Activated CD8-positive, alpha-beta memory T cell treated with anti-CD3 and anti-CD28 coated beads, Interleukin-2, amount 50 U/mL, for 48 hours (primary cell): ENCODE results near the gene CSNK1G1.
"Not testable (repeated sequence)": the region's sequence is repeated elsewhere in the genome, so short reads cannot be mapped to it uniquely, and the experiment has no call there.

Experiments used
- DNase-seq: peaks from one replicate; pipeline ENCODE4 v3.0.0-alpha.2; 2020

The CSNK1G1 gene

DNA sequence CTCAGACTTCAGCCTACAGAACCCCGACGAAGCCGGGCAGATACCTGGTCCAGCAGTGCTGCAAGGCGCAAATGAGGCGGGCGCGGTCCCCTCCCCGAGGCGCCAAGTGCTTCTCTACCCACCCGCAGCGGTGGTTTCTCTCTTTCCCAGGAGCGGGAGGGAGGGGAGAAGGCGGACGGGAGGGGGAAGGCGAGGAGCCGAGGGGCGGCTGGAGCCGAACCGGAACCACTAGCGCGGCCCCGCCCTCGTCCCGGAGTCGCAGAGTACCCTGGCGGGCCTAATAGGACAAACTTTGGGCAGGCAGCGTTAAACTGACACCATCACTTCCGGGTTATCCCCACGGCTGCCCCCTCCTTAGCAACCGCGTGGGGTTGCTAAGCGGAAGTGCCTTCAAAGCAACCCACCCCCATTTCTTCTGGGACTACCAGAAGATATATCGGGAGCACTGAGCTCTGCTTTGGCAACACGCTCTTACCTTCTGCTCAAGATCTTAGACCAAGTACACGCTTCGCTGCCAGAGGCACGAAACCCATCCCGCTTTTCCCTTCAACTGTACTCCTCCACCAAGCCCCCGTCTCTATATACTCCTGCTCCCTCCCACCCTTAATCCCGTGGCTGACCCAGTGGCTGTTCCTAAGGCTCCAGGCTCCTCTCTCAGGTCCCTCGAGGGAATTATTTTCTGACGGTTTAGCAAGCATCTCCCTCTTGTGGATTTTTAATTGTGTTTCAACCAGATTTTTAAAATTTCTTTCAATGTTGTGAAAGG is at the start of gene CSNK1G1:
Gene CSNK1G1, minus strand, starts transcription at position 230 of the 766 bp plus-strand sequence. CDS start 55,674 bp downstream, outside the sequence.
- peak; percentile 93 for DNase-seq

DNA sequence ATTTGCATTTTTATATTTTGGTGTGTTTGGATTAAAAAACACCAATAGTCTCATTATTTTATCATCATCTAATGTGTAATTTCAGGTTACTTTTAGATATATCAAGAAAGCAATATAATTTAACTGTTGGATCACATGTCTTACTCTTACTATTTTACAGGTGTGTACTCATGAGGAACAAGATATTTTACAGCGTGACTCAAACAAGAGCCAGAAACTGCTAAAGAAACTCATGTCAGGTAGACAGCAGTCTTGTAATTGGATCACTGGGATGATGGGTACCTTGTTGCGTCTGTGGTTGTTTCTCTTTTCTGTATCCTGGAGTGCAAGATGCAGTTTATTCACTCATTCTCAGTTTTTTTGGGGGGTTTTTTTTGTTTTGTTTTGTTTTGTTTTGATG is 44.6 kb upstream of the CSNK1G1 start:
- no peak for DNase-seq

DNA sequence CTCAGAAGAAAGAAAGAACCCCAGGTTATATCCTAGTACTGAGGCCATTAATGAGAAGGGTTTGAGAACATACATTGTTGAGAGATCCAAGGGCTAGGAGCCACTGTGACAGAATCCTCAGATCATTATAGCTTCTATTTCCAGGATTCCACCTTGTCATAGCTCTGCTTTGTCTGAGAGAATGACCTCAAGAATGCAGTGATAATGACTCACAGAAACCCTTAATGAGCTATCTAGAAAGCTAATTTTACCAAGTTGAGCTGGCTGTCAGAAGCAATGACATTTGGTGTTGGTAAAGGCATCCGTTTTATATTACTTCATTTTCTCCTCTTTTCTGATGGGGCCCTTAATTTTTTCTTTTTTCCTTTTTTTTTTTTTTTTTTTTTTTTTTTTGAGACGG is 42.6 kb upstream of the CSNK1G1 start:
- no peak for DNase-seq

DNA sequence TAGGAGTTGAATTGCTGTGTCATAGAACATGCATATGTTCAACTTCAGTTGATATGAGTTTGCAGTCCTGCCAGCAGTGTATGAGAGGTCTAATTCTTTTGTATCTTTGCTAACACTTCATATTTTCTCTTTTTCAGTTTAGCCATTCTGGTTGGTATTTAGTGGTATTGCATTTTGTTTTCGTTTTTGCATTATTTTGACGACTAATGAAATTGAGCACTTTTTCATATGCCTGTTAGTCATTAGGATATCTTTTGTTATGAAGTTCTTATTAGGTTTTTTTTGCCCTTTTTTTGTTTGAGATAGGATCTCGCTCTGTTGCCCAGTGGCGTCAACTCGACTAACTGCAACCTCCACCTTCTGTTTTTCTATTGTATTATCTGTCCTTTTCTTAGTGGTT is 40.8 kb upstream of the CSNK1G1 start:
- DNase-seq: no peak

DNA sequence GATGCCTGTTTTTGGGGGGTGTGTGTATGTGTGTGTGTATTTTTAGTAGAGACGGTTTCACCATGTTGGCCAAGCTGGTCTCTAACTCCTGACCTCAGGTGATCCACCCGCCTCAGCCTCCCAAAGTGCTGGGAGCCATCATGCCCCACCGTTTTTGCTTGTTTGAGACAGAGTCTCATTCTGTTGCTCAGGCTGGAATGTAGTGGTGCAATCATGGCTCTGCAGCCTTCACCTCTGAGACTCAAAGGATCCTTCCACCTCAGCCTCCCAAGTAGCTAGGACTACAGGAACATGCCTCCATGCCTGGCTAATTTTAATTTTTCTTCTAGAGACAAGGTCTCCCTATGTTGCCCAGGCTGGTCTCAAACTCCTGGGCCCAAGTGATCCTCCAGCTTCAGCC is 36.5 kb upstream of the CSNK1G1 start:
- not testable (repeated sequence) for DNase-seq

DNA sequence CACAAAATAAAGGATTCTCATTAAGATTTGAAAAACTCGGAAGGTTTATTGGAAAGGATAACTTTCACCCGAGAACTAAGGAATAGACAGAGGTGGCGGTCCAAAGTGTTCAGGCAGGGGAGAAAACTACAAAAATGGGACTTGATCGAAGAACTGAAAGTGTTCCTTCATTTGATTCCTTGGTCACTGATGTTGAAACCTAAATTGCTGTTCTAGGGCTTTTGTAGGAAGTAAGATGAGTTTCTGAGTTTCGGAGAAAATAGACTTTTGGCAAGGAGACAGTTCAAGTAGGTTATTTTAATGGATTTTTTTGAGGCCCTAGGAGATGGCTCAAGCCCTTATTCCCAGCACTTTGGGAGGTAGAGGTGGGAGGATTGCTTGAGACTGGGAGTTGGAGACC is 33.1 kb upstream of the CSNK1G1 start:
- no peak for DNase-seq

DNA sequence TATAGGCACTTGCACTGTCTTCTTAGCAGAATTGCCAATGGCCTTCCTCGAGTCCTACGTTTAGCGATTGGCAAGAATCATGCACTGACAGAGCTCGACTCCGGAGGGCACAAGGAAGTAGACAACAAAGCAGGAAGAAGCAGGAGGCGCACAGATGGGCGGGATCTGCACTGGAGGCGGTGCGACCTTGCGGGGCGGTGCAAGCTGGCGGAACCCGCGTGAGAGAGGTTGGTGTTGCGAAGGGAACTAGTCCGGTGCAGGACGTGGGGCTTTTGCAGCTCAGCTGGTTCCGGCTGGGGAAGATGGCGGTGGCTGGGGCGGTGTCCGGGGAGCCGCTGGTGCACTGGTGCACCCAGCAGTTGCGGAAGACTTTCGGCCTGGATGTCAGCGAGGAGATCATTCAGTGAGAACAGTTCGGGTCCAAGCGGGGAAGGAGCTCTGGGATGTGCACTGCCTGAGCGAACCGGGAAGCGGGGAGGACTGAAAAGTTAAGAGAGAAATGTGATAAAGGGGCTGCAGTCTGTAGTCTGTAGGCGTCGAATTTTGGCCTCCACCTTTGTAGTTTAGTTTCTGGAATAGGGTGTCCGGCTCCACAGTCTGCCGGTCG is 31.7 kb upstream of the CSNK1G1 start, which contains the start of gene TRIP4:
Gene TRIP4, plus strand, starts transcription at position 275 of the 607 bp plus-strand sequence. Its CDS starts 28 bp downstream, at position 303.
- peak; percentile 96 for DNase-seq

DNA sequence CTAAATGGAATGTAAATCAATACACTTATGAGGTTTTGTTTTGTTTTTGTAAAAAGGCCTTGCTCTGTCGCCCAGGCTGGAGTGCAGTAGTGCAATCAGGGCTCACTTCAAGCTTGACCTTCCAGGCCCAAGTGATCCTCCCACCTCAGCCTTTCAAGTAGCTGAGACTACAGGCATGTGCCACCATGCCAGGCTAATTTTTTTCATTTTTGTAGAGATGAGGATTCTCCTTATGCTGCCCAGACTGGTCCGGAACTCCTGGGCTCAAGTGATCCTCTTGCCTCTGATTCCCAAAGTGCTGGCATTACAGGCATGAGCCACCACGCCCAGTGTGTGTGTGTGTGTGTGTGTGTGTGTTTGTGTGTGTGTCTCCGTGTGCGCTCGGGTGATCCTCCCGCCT is 30.3 kb upstream of the CSNK1G1 start:
- no peak for DNase-seq

DNA sequence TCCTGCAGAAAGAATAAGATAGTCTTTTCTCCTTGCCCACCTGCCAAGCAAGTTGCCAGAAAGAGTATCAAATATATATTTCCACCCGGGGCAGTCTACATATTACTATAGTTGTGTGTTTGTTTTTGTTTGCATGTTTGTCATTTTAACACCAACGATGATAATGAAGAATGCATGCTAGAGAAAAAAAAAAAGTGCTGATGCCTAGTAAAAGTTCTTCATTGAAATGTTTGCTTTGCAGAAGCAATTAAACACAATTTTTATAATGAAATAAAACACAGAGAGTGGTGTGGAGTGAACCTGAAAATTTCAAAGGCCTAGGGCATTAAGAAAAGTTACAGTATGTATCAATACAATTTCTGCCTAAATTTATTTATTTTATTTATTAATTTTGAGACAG is 27.8 kb upstream of the CSNK1G1 start:
- DNase-seq: no peak

DNA sequence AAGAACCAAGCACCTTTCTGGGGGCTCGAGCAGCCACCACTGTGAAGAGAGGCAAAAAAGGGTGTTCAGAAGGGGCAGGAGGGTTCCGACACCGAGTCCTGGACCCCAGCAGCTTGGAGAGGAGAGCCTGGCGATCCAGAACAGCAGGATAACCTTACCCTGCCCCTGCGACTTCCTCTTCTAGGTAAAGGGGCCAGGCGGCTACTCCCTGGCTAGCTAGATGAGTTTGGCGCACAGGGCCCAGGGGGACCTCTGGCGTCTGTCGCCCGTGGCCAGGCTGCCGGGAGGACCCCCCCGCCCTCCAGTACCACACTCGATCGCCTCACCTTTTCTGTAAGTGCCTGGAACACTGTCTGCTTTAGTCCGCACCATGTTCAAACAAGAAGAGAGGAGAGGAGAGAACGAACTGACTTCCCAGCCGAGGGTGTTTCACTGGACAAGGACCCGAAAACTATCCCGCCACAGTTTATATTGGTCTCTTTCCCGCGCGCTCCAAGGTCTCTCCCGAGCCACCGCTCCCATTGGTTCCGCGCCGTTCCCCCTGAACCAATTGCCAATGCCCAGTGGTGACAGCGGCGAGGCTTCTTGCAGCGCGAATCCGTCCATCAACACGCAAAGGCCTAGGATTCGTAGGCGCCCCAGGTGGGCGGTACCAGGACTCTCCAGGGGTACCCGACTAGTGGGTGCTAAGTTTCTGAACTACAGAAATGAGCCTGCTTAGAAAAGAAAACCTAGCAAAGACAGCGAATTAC is 25.2 kb upstream of the CSNK1G1 start, which contains the start of gene PCLAF:
Gene PCLAF, minus strand, starts transcription at position 442 of the 752 bp plus-strand sequence. Its CDS starts 70 bp downstream, at position 372.
- DNase-seq: peak; percentile 95

DNA sequence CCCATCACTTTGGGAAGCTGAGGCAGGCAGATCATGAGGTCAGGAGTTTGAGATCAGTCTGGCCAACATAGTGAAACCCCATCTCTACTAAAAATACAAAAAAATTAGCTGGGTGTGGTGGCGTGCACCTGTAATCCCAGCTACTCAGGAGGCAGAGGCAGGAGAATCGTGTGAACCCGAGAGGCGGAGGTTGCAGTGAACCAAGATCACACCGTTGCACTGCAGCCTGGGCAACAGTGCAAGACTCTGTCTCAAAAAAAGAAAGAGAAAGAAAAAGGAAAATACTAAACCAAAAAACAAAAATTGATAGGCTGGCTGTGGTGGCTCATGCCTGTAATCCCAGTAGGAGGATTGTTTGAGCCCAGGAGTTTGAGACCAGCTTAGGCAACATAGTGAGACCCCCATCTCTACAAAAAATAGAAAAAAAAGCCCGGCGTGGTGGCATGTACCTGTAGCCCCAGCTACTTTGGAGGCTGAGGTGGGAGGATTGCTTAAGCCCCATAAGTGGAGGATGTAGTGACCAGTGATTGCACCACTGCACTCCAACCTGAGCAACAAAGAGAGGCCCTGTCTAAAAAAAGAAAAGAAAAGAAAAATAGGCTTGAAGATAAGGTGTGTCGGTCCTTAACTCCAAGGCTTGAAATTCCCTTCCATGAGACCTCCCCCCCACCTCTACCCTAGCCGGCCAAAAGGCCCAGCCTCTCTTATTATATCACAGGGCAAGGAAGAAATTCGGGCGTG is 24.3 kb upstream of the CSNK1G1 start:
- DNase-seq: peak; percentile 41

DNA sequence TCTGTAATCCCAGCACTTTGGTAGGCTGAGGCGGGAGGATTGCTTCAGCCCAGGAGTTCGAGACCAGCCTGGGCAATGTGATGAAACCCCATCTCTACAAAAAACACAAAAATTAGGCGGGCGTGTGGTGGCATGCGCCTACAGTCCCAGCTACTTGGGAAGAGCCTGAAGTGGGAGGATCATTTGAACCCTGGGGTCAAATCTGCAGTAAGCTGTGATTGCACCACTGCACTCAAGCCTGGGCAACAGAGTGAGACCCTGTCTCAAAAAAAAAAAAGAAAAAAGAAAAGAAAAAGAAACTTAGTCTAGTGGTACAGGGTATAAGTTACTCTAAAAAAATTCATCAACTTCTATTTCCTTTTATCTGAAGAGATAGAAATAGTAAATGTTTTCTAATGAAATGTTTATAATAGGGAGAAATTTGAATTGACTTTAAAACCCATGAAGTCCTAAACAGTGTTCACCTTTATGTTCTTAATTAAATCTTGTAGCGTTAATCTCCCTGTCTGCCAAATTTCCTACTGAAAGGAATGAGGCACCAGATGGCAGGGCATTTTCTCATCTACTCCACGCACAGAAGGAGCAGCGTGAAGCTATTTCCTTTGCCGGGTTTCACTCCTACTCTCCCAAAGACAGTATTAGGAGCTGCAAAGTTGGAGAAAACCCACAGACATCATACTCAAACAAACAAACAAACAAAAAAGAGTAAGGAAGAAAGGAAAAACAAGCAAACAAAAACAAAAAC is 23.4 kb upstream of the CSNK1G1 start:
- no peak for DNase-seq

DNA sequence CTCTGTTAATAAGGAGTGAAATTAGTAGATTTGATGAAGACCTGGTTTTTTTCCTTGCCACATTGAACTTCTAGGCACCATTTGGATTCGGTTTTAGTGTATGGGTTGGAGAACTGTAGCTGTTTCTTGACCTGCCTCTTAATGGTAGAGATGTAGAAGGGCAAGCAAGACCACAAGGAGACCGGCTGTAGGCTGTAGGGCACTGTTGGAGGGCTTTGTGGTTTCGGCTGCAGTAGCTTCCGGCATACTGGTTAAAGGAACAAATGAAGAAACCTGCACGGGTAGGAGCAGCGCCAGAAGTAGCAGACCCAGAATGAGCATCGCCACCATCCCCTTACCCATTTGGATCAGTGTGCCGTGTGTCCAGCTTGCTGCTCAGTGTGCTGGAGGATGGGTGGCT is 17.4 kb upstream of the CSNK1G1 start:
- no peak for DNase-seq

DNA sequence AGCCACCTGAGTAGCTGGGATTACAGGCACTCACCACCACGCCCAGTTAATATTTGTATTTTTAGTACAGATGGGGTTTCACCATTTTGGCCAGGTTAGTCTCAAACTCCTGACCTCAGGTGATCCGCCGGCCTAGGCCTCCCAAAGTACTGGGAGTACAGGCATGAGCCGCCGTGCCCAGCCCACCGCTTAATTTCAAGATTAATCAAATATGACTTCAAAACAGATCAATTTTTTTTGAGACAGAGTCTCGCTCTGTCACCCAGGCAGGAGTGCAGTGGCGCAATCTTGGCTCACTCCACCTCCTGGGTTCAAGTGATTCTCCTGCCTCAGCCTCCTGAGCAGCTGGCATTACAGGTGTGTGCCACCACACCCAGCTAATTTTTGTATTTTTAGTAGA is 15.4 kb upstream of the CSNK1G1 start:
- not testable (repeated sequence) for DNase-seq

DNA sequence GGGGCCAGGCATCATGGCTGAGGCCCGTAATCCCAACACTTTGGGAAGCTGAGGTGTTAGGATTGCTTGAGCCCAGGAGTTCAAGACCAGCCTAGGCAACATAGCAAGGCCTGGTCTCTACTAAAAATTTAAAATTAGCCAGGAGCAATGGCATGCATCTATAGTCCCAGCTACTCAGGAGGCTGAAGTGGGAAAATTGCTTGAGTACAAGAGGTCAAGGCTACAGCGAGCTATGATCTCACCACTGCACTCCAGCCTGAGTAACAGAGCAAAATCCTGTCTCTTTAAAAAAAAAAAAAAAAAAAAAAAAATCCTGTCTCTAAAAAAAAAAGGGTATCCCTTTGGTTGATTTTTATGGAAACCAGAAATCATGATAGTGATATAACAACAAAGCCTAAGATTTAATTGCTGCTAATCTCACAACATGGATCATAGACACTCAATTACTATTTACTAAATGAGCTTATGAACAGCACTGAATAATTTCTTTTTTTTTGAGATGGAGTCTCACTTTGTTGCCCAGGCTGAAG is 13.2 kb upstream of the CSNK1G1 start:
- DNase-seq: no peak

DNA sequence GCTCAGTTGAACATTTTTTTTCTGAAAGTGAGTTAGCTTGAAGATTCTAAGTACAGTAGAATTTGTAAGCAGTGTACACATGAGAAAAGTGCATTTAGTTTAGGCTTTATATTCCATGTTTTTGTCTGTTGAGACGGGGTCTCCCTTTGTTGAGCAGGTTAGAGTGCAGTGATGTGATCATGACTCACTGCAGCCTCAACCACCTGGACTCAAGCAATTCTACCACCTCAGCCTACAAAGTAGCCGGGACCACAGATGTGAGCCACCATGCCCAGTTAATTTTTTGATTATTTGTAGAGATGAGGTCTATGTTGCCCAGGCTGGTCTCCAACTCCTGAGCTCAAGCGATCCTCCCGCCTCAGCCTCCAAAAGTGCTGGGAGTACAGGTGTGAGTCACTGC is 5.3 kb upstream of the CSNK1G1 start:
- no peak for DNase-seq

DNA sequence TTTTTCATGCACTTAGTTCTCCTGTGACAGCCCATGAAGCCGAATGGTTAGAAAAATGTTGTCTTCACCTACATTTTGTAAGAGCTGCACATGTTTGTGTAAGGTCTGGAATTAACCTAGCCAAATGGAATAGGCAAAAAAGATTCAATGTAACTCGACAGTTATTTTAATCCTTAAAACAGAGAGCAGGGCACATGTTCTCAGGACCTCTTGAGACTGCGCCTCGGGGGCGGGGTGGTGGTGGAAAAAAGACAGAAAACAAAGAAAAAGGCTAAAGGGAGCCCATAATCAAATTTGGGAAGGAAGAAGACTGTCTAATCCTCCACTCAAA is 702 bp upstream of the CSNK1G1 start:
- no peak for DNase-seq

DNA sequence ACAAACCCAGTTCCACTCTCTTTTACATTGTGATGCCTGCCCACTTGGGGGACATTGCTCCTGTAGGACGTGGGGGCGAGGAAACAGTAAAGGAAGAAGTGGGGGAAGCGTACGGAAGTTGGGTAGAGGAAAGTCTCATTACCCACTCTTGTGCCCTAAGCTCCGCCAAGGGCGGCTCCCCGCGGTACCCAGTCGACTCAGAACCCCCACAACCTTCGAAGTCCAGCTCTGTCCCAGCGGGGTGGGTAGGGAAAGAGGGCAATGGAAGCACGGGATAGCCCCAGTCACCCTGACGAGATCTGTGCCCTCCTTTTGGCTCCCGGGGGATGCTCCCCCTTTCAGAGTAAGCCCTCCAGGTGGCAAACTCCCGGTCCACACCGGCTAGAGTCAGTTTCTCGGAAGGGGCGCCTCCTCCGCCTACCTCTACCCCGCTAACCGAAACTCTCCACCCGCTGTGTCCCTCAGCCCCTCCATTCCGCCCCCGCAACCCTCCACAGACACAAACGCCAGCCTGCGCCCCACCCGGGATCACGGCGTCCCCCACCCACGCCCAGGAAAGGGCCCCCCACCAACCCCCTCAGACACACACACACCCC is 527 bp downstream of the CSNK1G1 start:
- DNase-seq: peak; percentile 73

DNA sequence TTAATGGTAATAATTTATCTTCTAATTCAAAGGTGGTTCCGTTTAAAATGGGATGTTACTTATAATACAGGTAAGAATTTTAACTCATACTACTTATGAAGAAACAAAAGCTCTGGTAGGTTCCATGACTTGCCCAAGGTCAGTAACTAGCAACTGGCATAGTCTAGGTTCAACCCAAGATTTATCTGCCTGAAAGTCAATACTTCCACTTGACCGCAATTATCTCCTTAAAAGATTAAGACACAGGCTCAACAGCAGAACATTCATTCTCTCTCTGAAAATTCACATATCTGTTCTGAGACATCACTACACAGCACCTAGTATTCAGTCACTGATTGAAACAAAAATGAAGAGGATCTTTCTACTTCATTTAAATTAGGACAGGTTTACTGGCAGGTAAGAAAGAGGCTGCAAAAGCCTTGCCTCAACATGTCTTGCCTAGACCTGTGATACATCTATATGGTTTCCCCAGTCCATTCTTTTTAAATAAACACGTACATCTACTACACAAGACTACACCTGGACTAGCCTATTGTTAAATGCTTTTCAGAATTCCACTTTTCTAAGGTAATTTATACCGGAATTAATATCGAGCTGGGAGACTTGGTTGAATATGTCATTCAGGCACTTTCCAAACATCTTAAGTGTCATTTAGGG is 1.2 kb downstream of the CSNK1G1 start:
- no peak for DNase-seq

DNA sequence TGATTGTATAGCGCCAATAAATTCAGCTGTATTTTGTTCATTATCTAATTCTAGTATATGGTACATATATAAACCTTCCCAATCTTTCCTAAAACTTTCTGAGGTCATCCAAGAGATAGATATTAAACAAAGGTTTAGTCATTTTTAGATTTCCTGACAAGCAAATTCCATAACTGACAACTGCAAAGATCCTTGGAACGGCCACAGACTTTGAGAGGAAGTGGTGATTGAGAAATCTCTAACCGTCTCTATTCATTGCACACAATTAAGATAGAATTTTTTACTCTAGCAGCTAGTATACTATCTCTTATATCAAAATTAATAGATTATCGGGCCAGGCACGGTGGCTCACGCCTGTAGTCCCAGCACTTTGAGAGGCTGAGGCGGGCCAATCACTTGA is 4.7 kb downstream of the CSNK1G1 start:
- no peak for DNase-seq

DNA sequence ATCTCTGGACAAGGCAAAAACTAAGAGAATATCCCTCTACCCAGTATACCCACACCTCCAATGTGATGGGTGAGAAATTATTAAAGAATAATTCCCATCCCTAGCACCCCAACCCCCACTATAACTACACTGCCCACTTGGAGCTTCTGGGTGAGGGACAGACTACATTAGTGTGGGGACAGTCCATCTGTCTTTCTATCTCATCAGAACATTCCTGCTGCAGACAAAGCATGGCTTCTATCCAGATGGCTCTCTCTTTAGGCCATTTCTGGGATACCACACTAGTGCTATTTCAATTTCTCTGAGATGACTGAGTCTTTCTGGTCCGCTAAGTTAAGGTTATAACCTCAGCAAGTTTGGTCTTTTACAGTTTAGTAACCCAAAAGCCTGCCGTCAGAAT is 6.6 kb downstream of the CSNK1G1 start:
- DNase-seq: no peak
